HepG2 (cell line): ENCODE data around the gene SFXN5. TPM values are rescaled to one million over a fixed set of nuclear protein-coding genes. Genes with fewer than 3 reads are reported as not detected.

Experiments used
- AKAP8 ChIP-seq: sonication (generic); formaldehyde crosslinking; IDR thresholded peaks from 2 replicates; pipeline ENCODE4 v1.5.1; 2020; ENCODE audit warnings: mild to moderate bottlenecking, missing genetic modification reagents
- ATF1 ChIP-seq: IDR thresholded peaks from 2 replicates; pipeline ENCODE4 v1.6.1; 2016; ENCODE audit warnings: mild to moderate bottlenecking, control low read depth
- ATF3 ChIP-seq: sonication (generic); formaldehyde crosslinking; IDR thresholded peaks from 2 replicates; pipeline ENCODE4 v1.4.0; 2020; ENCODE audit warnings: missing genetic modification reagents
- ATF7 ChIP-seq, 2 experiments: fragments of 450-650 bp in 1 of 2; sonication (generic) in 1 of 2; formaldehyde crosslinking in 1 of 2; IDR thresholded peaks; 2 replicates each; pipeline versions ENCODE4 v1.4.0 to v1.6.1; 2016 to 2020; ENCODE audit warnings: antibody characterized with exemption in 1 of 2, mild to moderate bottlenecking in 1 of 2, missing genetic modification reagents in 1 of 2
- EED ChIP-seq: sonication (generic); formaldehyde crosslinking; IDR thresholded peaks from 2 replicates; pipeline ENCODE4 v1.5.0; 2020; ENCODE audit warnings: mild to moderate bottlenecking, missing genetic modification reagents
- ELF1 ChIP-seq: sonication (generic); formaldehyde crosslinking; IDR thresholded peaks from 2 replicates; pipeline ENCODE4 v1.4.0; 2020; ENCODE audit warnings: missing genetic modification reagents
- FOXK2 ChIP-seq: fragments of 450-650 bp; IDR thresholded peaks from 2 replicates; pipeline ENCODE4 v1.6.1; 2016
- FOXP1 ChIP-seq, 2 experiments: fragments of 450-650 bp in 1 of 2; IDR thresholded peaks; 2 replicates each; pipeline ENCODE4 v1.6.1; 2017 to 2018; ENCODE audit warnings: antibody characterized with exemption in 1 of 2
- FOXP4 ChIP-seq: sonication (generic); formaldehyde crosslinking; IDR thresholded peaks from 2 replicates; pipeline ENCODE4 v1.4.0; 2020; ENCODE audit warnings: missing genetic modification reagents
- HDAC1 ChIP-seq: sonication (generic); formaldehyde crosslinking; IDR thresholded peaks from 2 replicates; pipeline ENCODE4 v1.5.1; 2020; ENCODE audit warnings: mild to moderate bottlenecking, missing genetic modification reagents
- HMG20B ChIP-seq: conservative IDR thresholded peaks from 2 replicates; pipeline ENCODE4 v1.6.1; 2016; ENCODE audit warnings: missing genetic modification reagents, missing compliant biosample characterization
- KDM3A ChIP-seq: IDR thresholded peaks from 2 replicates; pipeline ENCODE4 v1.6.1; 2018; ENCODE audit warnings: low read depth, missing compliant biosample characterization
- KLF9 ChIP-seq: IDR thresholded peaks from 2 replicates; pipeline ENCODE4 v1.6.1; 2016; ENCODE audit warnings: low read depth
- MZF1 ChIP-seq: sonication (generic); formaldehyde crosslinking; IDR thresholded peaks from 2 replicates; pipeline ENCODE4 v1.8.1; 2023; ENCODE audit warnings: mild to moderate bottlenecking, missing genetic modification reagents, borderline replicate concordance
- SNAPC4 ChIP-seq: sonication (generic); formaldehyde crosslinking; IDR thresholded peaks from 2 replicates; pipeline ENCODE4 v1.4.0; 2020; ENCODE audit warnings: mild to moderate bottlenecking, missing genetic modification reagents
- YEATS4 ChIP-seq: sonication (generic); formaldehyde crosslinking; IDR thresholded peaks from 2 replicates; pipeline ENCODE4 v1.4.0; 2020; ENCODE audit warnings: missing genetic modification reagents, borderline replicate concordance
- ZMAT3 ChIP-seq: sonication (generic); formaldehyde crosslinking; conservative IDR thresholded peaks from 2 replicates; pipeline ENCODE4 v1.7.0; 2021; ENCODE audit warnings: missing genetic modification reagents
- ZMYM4 ChIP-seq: sonication (generic); formaldehyde crosslinking; IDR thresholded peaks from 2 replicates; pipeline ENCODE4 v1.8.1; 2023; ENCODE audit warnings: mild to moderate bottlenecking, missing genetic modification reagents
- ZNF317 ChIP-seq: sonication (generic); formaldehyde crosslinking; IDR thresholded peaks from 2 replicates; pipeline ENCODE4 v1.5.0; 2020; ENCODE audit warnings: mild to moderate bottlenecking, missing genetic modification reagents
- ZNF414 ChIP-seq: sonication (generic); formaldehyde crosslinking; IDR thresholded peaks from 2 replicates; pipeline ENCODE4 v1.5.0; 2020; ENCODE audit warnings: missing genetic modification reagents
- ZNF607 ChIP-seq: sonication (generic); formaldehyde crosslinking; IDR thresholded peaks from 2 replicates; pipeline ENCODE4 v1.5.1; 2020; ENCODE audit warnings: missing genetic modification reagents, mild to moderate bottlenecking, borderline replicate concordance
- ZNF749 ChIP-seq: sonication (generic); formaldehyde crosslinking; IDR thresholded peaks from 2 replicates; pipeline ENCODE4 v1.8.0; 2022; ENCODE audit warnings: mild to moderate bottlenecking, missing genetic modification reagents, moderate library complexity, borderline replicate concordance
- polyA plus RNA-seq, 8 experiments: library from polyadenylated mRNA; depleted of rRNA in 3 of 8; stranded (reverse) in 7 of 8; unstranded in 1 of 8; fragments of >200 nt; fragmentation: Illumina TruSeq in 4 of 8; extraction: Trizol in 4 of 8; gene quantifications; 2 replicates each; pipeline versions ENCODE4 v1.2.1 to v1.2.3, GENCODE V29; 2011 to 2016; ENCODE audit warnings: low read depth in 4 of 8, missing spikeins in 1 of 8, mixed read lengths in 1 of 8; ENCODE audit not compliant: insufficient read depth in 1 of 8
- total RNA-seq, 5 experiments: library from RNA; depleted of rRNA; stranded (reverse); fragments of >200 nt; fragmentation: Illumina TruSeq; extraction: Trizol; gene quantifications; 2 replicates each; pipeline ENCODE4 v1.2.3, GENCODE V29; 2016; ENCODE audit warnings: low read depth in 1 of 5

Gene SFXN5
- total and polyA plus RNA-seq, 2 of the 13 experiments (the other 11 are each of a cell fraction or from before 2014, with no cell fraction given): 34.9 to 37.4 TPM

GRCh38 chr2:73031725-73032701 lies 39.5 kb downstream of the SFXN5 start (continued):
- TF ChIP-seq MZF1 (no peak), ZMYM4 (CRISPR knock-in tag) (peak; percentile 76), ATF7 (IDR thresholded peaks at IDR 0.05) (no peak), ATF7 (CRISPR knock-in tag; IDR thresholded peaks at IDR 0.05) (peak; percentile 65; the same call in 1 of the 2 replicates), AKAP8 (CRISPR knock-in tag) (peak; percentile 68; the same call in 1 of the 2 replicates), SNAPC4 (CRISPR knock-in tag) (peak; percentile 85; the same call in 1 of the 2 replicates), ZNF317 (CRISPR knock-in tag) (peak; percentile 80), ZNF414 (peak; percentile 91), KLF9 (CRISPR knock-in tag) (0 out of 2 replicates have a peak, but pooled peaks have one; percentile 24), HMG20B (CRISPR knock-in tag) (peak; percentile 99), FOXP4 (CRISPR knock-in tag) (peak; percentile 92), FOXP1 (IDR thresholded peaks at IDR 0.05) (peak; percentile 83), FOXP1 (CRISPR knock-in tag; IDR thresholded peaks at IDR 0.05) (peak; percentile 95), ZNF749 (no peak), FOXK2 (peak; percentile 82), YEATS4 (CRISPR knock-in tag) (peak; percentile 92), EED (CRISPR knock-in tag) (no peak), ATF3 (CRISPR knock-in tag) (peak; percentile 7), ZMAT3 (CRISPR knock-in tag) (peak; percentile 69), HDAC1 (CRISPR knock-in tag) (peak; percentile 78), ATF1 (CRISPR knock-in tag) (0 out of 2 replicates have a peak, but pooled peaks have one; percentile 30), ELF1 (CRISPR knock-in tag) (peak; percentile 31; the same call in 1 of the 2 replicates), ZNF607 (CRISPR knock-in tag) (peak; percentile 73), KDM3A (CRISPR knock-in tag) (peak; percentile 71; the same call in 1 of the 2 replicates)
